Medulla oblongata (tissue), 1 donor: ENCODE results near the gene SNAP47.
A peak's percentile ranks its signal among the peaks of the same experiment; 100 is the strongest.
"Not testable (repeated sequence)": the region's sequence is repeated elsewhere in the genome, so short reads cannot be mapped to it uniquely, and the experiment has no call there.

Experiments used
- DNase-seq: peaks from one replicate; pipeline ENCODE4 v3.0.0-alpha.2; 2015; ENCODE audit errors: extremely low spot score

The SNAP47 gene, protein sequence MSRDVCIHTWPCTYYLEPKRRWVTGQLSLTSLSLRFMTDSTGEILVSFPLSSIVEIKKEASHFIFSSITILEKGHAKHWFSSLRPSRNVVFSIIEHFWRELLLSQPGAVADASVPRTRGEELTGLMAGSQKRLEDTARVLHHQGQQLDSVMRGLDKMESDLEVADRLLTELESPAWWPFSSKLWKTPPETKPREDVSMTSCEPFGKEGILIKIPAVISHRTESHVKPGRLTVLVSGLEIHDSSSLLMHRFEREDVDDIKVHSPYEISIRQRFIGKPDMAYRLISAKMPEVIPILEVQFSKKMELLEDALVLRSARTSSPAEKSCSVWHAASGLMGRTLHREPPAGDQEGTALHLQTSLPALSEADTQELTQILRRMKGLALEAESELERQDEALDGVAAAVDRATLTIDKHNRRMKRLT

DNA sequence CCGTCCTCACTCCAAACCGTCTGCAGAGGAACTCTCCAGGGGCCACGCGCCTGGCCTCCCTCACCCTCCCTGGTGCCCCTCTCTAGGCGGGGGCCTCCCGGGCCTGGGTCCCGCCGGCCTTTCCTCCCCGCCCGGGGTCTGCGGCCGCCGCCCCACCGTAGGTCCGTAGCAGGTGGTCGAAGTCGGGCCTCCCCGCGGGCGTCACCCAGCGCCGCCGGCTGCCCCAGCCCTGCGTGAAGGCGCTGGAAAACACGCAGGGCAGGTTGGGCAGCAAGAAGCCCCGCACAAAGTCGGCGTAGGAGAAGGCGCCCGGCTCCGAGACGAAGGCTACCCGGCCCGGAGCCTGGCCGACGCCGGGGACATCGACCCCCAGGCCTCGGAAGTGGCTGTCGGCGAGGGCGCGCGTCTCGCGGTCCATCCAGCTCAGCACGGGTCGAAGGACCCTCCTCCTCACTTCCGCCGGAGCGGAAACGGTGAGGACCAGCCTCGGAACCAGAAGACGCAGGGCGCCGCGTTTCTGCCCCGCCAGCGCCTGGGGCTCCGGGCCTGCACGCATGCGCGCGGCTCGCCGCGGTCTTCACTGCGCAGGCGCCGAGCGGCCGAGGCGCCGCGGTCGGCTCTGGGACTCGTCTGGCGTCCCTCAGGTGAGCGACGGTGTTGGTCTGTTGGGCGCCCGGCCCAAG, at the start of gene SNAP47, which contains the start of gene JMJD4:
Gene SNAP47 (plus strand): TSS at position 580 of the 683 bp plus-strand sequence. CDS start 12,302 bp downstream, outside the sequence.
Gene JMJD4 (minus strand): TSS at position 447 of the 683 bp plus-strand sequence. CDS start 29 bp downstream, at position 418.
- peak; percentile 92 for DNase-seq

DNA sequence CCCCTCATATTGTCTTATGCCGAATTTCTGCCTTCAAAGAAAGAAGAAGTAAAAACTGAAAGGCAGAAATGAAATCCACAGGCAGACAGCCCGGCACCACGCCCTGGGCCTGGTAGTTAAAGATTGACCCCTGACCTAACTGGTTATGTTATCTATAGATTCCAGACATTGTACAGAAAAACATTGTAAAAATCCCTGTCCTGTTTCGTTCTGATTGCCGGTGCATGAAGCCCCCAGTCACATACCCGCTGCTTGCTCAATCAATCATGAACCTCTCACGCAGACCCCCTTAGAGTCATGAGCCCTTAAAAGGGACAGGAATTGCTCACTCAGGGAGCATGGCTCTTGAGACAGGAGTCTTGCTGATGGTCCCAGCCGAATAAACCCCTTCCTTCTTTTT, 49.4 kb upstream of the SNAP47 start:
- no peak for DNase-seq

DNA sequence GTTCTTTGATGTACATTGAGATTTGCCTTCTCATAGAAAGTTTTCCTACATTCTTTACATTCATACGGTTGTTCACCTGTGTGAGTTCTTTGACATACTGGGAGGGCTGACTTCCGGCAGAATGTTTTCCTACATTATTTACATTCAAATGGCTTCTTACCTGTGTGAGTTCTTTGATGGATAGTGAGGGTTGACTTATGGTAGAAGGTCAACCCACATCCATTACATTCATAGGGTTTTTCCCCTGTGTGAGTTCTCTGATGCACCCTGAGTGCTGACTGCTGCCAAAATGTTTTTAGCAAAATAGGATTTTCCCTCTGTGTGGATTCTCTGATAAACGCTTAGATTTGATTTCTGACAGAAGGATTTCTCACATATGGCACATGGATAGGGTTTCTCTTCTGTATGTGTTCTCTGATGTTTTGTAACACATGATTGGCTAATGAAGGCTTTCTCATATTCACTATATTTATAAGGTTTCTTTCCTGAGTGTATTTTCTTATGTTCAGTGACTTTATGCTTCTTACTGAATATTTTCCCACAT, 37.8 kb upstream of the SNAP47 start:
- DNase-seq: no peak

DNA sequence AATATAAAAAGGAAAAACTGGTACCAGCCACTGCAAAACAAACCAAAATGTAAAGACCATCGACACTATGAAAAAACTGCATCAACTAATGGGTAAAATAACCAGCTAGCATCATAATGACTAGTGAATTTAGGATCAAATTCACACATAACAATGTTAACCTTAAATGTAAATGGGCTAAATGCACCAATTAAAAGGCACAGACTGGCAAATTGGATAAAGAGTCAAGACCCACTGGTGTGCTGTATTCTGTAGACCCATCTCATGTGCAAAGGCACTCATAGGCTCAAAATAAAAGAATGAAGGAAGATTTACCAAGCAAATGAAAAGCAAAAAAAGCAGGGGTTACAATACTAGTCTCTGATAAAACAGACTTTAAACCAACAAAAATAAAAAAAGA, 33.6 kb upstream of the SNAP47 start:
- DNase-seq: not testable (repeated sequence)

DNA sequence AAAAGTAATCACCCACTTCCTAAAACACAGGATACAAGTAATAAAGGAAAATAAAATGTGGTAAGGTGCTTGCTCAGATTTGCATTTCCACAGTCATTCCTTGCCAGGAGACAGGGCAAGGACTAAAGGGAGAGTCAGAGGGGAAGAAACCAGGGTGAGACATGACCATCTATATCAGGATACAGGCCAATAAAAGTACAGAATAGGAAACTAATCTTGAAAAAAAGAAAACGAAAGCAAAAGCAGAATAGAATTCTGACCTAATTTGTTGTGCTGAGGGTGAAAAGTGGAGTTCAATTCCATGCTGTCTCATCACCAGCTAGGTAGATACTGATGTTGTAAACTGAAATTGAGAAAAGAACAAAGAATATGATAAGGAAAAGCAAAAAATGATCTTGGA, 27.4 kb upstream of the SNAP47 start:
- DNase-seq: no peak

DNA sequence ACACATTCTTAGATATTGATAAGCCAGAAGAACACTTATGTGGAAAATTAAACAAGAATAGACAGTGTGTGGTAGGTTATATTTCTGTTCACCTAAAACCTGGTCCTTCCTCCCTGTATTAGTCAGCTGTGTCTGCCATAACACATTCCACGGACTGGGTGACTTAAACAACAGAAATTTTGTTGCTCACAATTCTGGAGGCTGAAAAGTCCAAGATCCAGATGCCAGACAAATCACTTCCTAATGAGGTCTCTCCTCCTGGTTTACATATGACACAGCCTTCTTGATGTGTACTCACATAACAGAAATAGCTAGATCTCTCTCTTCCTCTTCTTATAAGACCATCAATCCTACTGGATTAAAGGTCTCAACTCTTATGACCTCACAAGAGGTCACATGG, 25.8 kb upstream of the SNAP47 start:
- DNase-seq: no peak

DNA sequence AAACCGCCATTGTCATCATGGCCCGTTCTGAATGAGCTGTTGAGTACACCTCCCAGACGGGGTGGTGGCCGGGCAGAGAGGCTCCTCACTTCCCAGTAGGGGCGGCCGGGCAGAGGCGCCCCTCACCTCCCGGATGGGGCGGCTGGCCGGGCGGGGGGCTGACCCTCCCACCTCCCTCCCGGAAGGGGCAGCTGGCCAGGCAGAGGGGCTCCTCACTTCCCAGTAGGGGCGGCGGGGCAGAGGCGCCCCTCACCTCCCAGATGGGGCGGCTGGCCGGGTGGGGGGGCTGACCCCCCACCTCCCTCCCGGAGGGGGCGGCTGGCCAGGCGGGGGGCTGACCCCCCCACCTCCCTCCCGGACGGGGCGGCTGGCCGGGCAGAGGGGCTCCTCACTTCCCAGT, 24.8 kb upstream of the SNAP47 start:
- DNase-seq: not testable (repeated sequence)

DNA sequence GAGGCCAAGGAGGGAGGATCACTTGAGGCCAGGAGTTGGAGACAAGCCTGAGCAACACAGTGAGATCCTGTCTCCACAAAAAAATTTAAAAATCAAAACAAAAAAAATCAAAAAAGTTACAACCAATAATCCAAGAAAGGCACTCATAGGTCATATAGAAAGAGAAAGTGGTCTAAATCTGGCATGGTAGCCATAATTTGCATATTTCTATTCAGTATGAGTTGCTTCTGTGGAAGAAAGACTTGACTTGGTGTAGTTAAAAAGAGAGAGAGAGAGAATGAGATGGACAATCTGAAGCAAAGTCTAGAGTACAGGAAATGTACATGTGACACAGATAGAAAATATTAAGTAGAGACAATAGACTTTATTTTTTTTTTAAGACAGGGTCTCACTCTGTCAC, 22.6 kb upstream of the SNAP47 start:
- DNase-seq: no peak

DNA sequence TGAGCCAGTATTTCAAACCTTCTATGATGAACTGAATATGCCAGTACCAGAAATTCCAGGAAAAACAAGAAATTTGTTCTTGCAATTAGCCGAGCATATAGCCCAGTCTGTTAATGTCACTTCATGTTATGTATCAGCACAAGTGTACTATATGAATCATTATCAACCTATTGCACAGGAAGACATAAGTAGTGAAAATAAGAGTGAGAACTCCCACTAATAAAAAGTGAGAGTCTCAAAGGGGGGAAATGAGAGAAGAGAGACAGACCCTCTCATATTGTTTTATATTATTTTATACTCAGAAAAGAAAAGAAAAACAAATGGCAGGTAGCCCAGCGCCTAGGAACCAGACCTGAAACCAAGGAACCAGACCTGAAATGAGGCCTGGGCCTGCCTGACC, 16.3 kb upstream of the SNAP47 start:
- no peak for DNase-seq

DNA sequence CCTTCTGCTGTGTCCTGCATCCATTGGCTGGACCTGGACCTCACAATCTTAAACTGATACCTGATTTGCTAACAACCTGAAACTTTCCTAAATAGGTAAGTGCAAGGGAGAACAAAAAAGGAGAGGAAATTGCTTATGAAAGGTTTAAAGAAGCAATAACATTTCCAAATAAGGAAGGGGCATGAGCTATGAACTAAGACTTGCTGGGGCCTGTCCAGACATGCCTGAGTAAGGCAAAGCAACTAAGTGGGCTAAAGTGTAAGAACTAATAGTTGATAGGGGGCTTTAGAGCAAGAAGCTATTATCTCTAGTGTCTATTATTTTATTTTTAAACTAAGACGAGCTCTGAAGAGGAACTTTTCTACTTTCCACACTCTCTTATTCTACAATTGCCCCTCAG, 11.8 kb upstream of the SNAP47 start:
- DNase-seq: no peak

DNA sequence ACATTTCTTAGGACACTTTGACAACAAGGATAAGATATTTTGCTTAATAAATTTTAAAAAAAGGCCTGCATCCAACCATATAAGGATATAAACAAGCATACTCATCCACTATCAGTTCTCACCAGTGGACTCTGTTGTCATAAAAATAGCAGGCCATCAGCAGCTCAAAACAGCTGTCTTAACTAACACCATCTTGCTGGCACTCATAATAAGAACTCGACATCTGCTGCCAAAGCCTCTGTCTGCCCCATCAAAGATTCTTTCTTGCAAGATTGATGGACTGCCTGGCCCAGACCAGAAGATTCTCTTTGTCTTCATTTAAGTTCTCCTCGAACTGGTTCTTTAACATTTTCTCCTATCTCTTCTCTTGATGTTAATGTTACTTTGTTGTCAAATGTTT, 10.2 kb upstream of the SNAP47 start:
- no peak for DNase-seq

DNA sequence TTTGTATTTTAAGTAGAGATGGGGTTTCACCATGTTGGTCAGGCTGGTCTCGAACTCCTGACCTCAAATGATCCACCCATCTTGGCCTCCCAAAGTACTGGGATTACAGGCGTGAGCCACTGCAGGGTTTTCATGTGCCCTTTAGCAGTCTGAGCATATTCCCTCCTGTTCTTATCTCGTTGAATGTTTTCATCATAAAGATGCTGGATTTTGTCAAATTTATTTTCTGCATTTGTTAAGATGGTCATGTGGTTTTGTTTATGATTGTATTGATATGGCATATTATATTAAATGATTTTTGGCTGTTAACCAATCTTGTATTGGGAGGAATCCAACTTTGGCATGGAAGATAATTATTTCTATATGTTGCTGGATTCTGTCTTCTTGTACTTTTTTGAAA, 8.9 kb upstream of the SNAP47 start:
- DNase-seq: no peak

DNA sequence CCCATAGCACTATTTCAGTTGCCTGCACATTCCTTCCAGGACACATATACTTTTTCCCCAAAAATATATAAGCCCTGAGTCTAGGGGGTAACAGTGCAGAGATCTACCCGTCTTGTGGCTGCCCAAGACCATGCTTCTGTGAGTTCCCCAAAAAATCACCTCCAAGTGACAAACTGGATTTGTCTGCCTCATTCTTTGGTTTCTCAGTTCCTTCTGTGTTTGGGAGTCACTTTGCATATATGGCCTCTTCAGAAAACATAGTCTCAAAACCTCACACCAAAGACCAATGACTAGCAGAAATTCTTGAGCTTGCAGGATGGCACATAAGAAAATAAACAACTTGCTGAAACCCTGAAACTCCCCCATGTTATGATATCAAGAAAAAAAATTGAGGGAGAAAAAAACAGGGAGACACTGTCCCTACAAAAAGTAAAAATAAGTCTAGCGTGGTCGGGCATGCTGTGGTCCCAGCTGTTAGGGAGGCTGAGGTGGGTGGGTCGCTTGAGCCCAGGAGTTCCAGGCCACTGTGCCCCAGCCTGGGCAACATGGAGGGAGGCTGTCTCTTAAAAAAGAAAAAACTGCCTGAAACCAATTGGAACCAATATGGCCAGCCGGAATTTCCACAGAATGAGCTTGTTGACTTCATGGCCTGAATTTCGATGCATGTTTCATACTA, 8.2 kb upstream of the SNAP47 start:
- DNase-seq: no peak

DNA sequence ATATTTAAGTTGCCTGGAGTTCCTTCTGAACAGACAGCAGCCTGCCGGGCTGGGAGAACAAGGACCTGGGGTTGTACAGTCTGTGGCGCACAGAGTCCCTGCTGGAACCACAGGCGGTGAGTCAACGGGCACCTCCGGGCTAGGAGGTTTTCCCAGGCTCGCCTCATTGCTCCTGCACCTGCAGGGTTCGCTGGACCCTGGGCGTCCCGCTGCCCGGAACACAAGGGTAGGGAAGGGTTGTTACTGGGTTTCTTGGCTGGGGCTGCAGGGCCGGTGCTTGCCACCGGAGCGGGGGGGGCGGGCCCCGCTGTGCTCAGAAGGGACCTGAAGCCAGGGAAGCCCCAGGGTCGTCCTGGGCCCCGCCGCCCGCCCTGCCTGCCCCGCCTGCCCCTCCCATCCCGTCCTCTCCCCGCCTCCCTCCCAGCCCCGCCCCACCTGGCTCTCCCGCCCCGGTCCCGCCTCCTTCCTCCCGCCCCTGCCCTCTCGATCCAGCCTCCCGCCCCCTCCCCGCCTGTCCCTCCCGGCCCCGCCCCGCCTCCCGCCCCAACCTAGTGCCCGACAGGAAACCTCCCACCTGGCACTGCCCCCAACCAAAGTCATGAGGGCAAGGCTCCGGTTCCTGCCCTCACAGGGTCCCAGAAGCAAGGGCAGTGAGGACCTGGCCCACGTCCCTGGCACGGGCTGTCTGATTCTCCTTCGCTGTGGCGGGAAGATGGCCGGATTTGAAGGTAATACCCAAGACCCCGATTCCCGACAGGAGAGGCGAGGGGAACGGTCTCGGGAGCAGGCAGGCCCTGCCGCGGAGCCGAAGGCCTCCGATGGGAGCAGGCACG, 7.0 kb upstream of the SNAP47 start:
- peak; percentile 29 for DNase-seq

DNA sequence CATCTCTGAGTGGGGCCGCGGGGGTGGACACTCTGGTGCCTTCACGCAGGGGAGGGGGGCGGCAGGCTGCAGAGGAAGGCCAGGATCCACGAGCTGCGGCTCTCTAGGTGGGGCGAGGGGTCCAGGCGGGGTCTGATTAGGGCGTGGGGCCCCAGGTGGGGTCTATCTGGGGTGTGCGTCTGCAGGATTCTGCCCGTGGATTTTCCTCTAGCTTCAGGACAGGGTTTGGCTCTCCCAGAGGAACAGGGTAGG, 6.4 kb upstream of the SNAP47 start:
- DNase-seq: no peak

DNA sequence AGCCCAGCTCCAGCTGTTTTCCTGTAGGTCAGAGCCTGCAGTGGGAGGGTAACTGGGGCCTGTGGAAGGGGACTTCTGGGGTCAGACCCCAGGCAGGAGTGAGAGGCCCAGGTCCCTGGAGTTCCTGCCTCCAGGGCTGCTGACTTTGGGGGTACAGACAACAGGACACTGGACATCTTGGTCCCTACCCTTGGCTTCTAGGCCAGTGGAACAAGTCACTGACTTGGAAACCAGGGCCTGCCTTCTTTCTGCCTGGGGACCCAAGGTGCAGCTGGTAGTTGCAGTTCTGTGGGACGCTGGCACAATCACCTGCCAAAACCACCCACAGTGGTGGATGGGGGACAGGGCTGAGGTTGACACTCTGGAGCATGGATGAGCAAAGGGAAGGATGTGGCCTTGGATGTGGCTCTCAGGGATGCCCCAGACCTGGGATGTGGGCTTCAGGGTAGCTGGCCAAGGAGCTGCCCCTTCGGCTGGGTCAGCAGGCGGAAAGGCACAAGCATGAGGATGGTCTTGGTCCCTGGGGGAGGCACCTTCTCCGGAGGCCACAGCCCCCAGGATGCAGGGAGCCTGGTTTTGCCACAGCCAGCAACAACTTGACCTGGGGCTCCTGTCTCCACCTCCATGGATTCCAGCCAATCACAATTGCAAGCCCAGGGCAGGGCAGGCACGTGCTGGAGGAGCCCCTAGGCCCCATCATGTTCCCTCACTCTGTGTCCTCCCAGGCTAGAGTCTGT, 5.9 kb upstream of the SNAP47 start:
- DNase-seq: no peak

DNA sequence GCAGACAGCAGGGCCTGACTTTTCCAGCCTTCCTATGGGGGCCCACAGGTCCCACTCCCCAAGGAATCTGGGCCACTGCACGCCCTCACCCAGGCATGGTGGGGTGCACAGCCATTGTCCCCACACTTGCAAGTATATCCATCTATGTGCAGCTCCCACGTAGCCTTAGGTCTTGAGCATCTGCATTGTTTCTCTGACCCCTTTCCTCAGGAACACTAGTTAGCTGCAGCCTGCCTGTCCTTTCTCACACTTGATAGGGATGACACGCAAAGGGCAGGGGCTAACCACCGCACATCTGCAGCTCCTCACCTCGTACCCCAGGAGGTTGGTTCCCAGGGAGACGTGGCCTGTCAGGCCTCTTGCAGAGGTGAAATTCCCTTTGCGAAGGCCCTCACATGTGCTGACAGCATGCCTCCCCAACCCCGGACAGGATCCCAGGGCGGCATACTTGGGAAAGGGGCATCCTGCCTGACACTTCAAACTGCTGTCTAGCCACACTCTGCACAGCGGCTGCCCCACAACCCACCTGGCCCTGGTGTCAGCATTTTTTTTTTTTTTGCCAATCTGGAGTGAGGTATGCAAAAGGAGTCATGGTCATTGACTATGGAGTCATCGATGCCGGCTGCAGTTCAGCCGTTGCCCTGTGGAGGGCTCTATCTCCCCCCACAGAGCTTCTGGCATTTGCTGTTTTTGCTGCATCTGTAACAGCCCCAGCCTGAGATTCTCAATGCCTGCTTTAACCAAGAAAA, 5.2 kb upstream of the SNAP47 start:
- DNase-seq: peak; percentile 48

DNA sequence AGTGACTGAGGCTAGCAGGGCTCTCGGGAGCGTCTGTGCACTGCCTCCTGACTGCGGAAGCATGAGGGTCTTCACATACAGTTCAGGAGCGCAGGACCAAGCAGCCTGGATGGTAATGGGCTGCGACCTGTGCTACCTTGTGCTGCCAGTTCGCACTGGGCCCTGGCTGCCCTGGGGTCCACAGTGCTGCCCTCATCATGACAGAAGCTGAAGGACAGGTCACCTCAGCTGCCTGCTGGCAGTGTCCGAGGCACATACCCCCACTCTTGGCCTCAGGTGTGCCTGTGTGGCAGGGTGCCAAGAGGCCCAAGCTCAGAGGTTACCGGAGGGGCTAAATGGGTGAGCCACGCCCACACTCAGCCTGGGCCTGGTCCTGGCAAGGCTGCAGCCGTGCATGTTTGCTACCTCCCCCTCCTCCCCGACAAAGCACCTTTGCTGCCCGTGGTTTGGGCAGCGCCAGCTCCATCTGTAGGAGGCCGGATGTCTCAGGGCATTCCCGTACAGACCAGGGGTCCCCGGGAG, 4.5 kb upstream of the SNAP47 start:
- no peak for DNase-seq

DNA sequence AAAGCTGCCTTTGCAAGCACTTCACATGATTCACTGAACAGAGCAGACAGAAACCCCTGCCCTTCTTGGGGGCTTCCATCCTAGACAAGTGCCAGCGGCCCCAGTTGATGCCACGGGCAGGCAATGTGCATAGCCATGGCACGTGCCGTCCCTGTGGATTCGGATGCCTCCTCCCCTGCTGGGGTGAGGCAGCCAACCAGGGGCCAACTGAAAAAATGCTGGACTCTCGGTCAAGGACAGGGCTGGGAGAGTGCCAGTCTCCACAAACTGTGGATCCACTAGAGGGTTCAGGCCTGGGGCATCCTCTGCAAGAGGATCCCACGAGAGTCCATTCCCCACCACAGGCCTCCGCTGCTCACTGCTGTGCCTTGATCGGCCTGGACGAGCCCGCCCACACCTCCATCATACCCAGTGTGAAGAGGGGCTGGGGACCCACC, 4.0 kb upstream of the SNAP47 start:
- DNase-seq: no peak
